Hematopoietic multipotent progenitor cell treated with erythropoietin and hydrocortisone succinate and interleukin-3 and kit ligand, for 17 days (in vitro differentiated cells): Measurements from ENCODE around the gene MAS1.
"Not testable (repeated sequence)": the region's sequence is repeated elsewhere in the genome, so short reads cannot be mapped to it uniquely, and the experiment has no call there.

Experiments used
- DNase-seq: peaks from one replicate; pipeline ENCODE4 v3.0.0-alpha.2; 2015; ENCODE audit warnings: low spot score

MAS1 gene

DNA sequence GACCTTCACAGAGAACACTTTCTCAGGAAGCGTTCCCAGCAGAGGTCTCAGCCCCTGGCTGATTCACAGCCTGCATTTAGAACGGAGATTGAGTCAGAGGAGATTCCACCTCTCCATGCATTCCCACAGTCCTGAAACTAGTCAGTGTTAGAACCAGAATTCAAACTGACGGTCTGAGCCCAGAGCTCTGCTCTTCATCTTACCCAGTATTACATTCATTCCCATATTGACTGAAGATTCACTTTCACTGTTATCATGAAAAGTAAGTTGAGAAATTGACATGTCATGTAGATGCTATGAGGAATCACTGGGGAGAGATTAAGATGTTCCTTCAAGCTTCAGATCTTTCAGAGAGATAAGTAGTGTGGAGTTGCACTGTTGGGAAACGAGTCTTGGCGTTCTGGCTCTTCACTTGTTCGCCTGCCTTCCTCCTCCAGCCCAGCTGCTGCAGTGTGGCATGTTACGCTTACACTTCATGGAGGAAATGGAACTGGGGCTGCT, 28.3 kb downstream of the MAS1 start:
- no peak for DNase-seq

DNA sequence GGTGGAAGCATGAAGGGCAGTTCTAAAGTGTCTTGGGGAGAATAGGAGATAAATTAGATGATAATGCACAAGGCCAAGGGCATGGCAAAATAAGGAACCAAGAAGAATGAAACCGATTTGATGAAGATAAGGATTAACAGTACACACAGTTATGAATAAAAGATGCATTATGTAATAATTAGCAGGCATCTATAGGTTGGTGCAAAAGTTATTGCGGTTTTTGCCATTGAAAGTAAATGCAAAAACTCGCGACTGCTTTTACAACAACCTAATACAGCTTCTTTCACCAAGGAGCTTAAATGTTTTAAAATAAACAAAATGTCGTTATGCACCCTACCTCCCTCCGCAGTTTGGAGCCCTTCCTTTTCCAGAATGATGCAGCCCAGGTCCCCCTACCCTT, 29.0 kb downstream of the MAS1 start:
- DNase-seq: no peak

DNA sequence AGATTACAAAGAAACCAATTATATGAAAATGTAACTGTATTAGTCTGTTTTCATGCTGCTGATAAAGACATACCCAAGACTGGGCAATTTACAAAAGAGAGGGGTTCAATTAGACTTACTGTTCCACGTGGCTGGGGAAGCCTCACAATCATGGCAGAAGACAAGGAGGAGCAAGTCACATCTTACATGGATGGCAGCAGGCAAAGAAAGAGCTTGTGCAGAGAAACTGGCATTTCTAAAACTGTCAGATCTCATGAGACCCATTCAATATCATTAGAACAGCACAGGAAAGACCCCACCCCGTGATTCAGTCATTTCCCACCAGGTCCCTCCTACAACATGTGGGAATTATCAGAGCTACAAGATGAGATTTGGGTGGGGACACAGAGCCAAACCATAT, 33.4 kb downstream of the MAS1 start:
- not testable (repeated sequence) for DNase-seq

DNA sequence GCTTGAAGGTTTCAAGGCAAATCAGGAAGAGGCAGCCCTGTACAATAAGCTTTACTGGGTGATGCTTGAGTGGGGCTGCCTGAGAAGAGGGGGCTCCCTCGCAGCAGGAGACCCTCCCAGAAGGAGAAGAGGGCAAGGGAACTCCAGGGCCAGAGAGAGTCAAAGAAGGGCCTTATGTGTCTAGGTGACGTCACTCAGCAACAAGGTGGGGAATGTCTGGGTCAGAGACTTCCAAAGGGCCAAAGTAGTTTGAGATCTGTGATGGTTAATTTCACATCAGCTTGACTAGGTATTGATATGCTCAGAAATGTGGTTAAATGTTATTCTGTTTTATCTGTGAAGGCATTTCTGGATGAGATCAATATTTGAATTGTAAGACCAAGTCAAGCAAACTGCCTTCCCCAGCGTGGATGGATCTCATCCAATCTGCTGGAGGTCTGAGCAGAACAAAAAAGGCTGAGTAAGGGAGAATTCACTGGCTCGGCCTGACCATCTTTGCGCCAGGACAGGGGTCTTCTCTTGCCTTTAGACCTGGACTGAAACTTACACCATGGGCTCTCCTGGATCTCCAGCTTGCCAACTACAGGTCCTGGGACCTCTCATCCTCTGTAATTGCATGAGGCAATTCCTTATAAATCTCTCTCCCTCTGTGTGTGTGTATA, 35.9 kb downstream of the MAS1 start:
- no peak for DNase-seq

DNA sequence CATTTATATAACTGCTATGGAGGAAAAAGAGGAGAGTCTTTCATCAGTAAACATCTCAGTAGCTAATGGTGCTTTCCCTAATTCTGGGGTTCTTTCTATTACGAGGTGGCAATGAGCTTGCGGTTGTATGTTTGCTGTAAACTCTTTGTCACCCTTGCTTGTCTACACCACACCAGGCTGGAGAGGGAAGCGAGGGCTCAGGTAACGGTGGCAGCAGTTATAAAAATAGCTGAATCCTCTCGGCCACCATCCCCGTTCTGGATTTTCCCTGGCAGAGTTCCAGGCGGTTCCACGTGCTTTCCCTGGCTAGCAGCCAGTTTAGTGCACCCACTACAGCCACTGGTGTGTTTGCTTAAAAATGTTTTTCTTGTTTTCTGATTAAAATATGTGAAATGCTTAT, 39.0 kb downstream of the MAS1 start:
- DNase-seq: peak; percentile 75

DNA sequence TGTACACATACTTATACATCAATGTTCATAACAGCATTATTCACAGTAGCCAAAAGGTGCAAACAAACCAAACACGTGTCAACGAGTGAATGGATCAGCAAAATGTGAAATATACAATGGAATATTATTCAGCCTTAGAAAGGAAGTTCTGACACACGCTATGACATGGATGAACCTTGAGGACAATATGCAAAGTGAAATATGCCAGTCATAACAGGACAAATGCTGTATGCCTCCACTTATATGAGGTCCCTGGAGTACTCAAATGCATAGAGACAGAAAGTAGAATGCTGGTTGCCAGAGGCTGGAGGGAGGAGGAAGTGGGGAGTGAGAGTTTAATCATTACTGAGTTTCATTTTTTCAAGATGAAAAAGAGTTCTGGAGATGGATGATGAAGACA, 40.3 kb downstream of the MAS1 start:
- DNase-seq: no peak

DNA sequence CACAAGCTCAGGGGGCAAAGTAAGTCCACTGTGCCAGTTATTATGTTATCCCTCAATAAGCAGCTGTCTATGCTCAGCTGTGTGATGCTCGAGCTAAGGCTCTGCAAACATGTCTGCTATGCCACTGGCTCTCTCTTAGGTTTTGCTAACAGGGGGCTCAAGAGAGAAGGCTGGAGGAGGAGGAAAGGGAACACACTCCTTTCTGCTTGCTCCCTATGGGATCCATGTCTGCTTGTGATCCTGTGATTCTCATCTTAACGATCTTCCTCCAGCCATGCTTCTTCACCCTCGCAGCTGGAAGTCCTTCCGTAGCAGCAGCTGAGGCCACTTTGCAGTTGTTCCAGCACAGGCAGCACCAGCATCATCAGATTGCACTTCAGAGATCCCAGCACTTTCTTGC, 41.1 kb downstream of the MAS1 start:
- no peak for DNase-seq

DNA sequence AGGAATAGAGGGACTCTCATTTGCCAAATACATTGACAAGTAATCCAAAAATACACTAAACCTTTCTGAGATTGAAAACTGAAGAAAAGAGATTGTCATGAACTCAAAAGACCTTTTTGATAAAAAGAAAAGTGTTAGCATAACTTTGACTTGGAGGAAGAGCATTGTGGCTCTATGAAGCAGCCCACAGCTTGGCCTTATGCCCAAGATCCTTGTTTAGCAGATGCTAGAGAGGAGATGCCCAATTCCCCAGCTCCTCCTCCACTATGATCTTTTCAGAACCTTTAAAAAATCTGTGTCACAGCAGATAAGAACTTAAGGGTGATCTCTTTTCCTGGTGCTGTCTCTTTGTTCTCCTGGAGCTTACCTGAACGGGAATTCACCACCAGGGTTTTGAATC, 42.3 kb downstream of the MAS1 start:
- DNase-seq: peak; percentile 29

DNA sequence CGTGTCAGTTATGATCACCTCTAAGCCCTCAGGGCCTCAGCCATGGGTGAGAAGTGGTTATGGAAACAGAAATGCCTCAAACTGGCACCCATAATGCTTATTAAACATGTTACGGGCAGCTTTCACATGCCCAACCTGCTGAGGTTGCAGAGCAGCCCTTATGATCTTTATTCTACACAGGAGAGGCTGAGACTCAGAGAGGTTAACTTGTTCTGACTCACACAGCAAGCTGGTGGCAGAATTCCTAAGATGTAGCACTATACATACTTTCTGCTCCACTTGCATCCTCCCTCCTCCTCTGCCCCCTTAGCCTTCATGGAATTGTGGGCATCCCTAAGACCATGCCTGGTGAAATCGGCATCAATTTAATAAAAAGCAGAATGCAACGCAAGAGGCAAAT, 43.4 kb downstream of the MAS1 start:
- DNase-seq: no peak

DNA sequence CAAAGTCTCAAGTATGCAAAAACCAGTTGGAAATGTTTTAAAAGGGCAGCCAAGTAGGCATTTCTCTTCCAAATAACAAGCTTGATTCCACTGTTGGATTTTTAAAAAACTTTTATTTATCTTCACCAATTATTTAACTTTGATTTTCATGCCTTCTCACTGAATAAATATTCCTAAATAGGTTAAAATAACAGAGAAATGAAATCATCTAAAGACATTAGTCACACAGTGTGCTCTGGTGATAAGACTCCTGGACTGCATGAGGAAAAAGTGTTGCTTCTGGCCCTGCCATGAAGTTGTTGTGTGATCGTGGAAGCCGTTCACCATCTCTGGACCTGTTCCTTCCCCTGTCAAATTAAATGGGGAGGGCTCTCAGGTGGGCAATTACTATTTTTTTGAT, 44.3 kb downstream of the MAS1 start:
- DNase-seq: no peak

DNA sequence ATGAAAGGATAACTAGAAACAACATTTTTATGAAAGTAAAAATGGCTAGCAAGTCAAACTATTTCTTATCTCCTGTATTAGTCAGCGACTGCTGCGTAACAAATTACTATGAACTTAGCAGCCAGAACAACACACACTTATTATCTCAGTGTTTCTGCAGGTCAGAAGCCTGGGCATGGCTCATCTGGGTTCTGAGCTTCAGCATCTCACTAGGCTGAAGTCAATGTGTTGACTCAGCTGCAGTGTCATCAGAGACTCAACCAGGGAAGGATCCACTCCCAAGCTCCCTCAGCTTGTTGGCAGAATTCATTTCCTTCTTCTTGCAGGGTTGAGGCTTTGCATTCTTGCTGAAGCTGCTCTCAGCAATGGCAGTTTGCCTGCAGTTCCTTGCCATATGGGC, 44.8 kb downstream of the MAS1 start:
- DNase-seq: no peak

DNA sequence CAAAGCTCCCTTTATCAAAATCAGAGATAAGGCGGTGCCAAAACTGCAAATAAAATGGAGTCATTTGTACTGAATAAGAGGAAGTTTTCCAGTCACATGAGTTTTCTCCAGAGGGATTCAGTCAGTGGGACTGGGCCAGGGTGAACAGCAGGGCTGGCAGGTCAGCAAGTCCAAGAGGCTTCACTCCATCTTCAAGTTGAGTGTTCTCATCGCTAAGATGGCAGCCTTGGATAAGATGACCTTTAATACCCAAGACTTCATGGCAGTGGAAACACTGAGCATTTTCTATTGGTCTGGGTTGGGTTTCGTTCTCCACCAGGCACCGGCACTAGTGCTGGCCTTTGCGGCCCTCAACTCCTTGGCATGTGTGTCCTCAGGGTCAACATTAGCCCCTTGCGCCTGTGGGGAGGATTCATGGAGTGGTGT, 48.8 kb downstream of the MAS1 start:
- no peak for DNase-seq
